Neural cell (in vitro differentiated cells): ENCODE results near the gene ARHGAP10. TPM values are rescaled to one million over a fixed set of nuclear protein-coding genes. Genes with fewer than 3 reads are reported as not detected.

Source experiments
- H2AFZ ChIP-seq: fragments of 200-600, 300-800 bp; sonication (generic), shearing (Covaris generic); 2 replicates; pipeline ENCODE4 v1.6.0; 2014; ENCODE audit warnings: low read depth, mild to moderate bottlenecking, antibody characterized with exemption, low read length, moderate library complexity
- H3F3A ChIP-seq: fragments of 200-600 bp; shearing (Covaris generic); 2 replicates; pipeline ENCODE4 v1.6.1; 2016; ENCODE audit warnings: mild to moderate bottlenecking, moderate library complexity, mixed read lengths, antibody characterized with exemption, low read length; ENCODE audit not compliant: insufficient read depth, poor library complexity, severe bottlenecking
- H3K27ac ChIP-seq: fragments of 200-600, 300-800 bp; sonication (generic), shearing (Covaris generic); 2 replicates; pipeline ENCODE4 v1.5.1; 2014; ENCODE audit warnings: mild to moderate bottlenecking, low read length, moderate library complexity
- H3K27me3 ChIP-seq: fragments of 300-800, 200-600 bp; sonication (generic), shearing (Covaris generic); 2 replicates; pipeline ENCODE4 v1.6.0; 2014; ENCODE audit warnings: mild to moderate bottlenecking, low read depth, low read length, moderate library complexity; ENCODE audit not compliant: insufficient read depth
- H3K36me3 ChIP-seq: fragments of 300-800, 200-600 bp; sonication (generic), shearing (Covaris generic); 2 replicates; pipeline ENCODE4 v1.5.1; 2014; ENCODE audit warnings: mild to moderate bottlenecking, antibody characterized with exemption, low read length, moderate library complexity; ENCODE audit not compliant: insufficient read depth
- H3K4me2 ChIP-seq: fragments of 300-800, 200-600 bp; sonication (generic), shearing (Covaris generic); 2 replicates; pipeline ENCODE4 v1.6.0; 2014; ENCODE audit warnings: mild to moderate bottlenecking, low read length
- H3K4me3 ChIP-seq: fragments of 300-800, 200-600 bp; sonication (generic), shearing (Covaris generic); 2 replicates; pipeline ENCODE4 v1.5.1; 2014; ENCODE audit warnings: mild to moderate bottlenecking, low read length, moderate library complexity
- H3K79me2 ChIP-seq: fragments of 200-600 bp; shearing (Covaris generic); replicated peaks from 2 replicates; pipeline ENCODE4 v1.6.0; 2014; ENCODE audit warnings: mild to moderate bottlenecking, low read length, moderate library complexity; ENCODE audit not compliant: insufficient read depth
- H3K9ac ChIP-seq: fragments of 300-800, 200-600 bp; sonication (generic), shearing (Covaris generic); 2 replicates; pipeline ENCODE4 v1.6.1; 2016; ENCODE audit warnings: mild to moderate bottlenecking, low read length, mixed read lengths
- H3K9me2 ChIP-seq: fragments of 200-600 bp; shearing (Covaris generic); 2 replicates; pipeline ENCODE4 v1.6.1; 2016; ENCODE audit warnings: mild to moderate bottlenecking, low read length, mixed read lengths; ENCODE audit not compliant: insufficient read depth
- H3K9me3 ChIP-seq: fragments of 200-600, 300-800 bp; sonication (generic), shearing (Covaris generic); 2 replicates; pipeline ENCODE4 v1.6.1; 2016; ENCODE audit warnings: mild to moderate bottlenecking, mixed run types, low read length, moderate library complexity, mixed read lengths
- H4K20me1 ChIP-seq: fragments of 200-600 bp; shearing (Covaris generic); 2 replicates; pipeline ENCODE4 v1.6.1; 2016; ENCODE audit warnings: mild to moderate bottlenecking, mixed run types; ENCODE audit not compliant: insufficient read depth
- CTCF ChIP-seq: fragments of 450-650 bp; IDR thresholded peaks from 2 replicates; pipeline ENCODE4 v1.5.1; 2014; ENCODE audit warnings: antibody characterized with exemption, mild to moderate bottlenecking, moderate library complexity; ENCODE audit not compliant: poor library complexity, severe bottlenecking
- EP300 ChIP-seq: fragments of 450-650 bp; conservative IDR thresholded peaks from 2 replicates; pipeline ENCODE4 v1.6.1; 2014; ENCODE audit warnings: antibody characterized with exemption, mild to moderate bottlenecking, moderate library complexity; ENCODE audit not compliant: poor library complexity, severe bottlenecking
- EZH2 ChIP-seq: fragments of 200-600, 300-800 bp; shearing (Covaris generic), sonication (generic); IDR thresholded peaks from 2 replicates; pipeline ENCODE4 v1.6.1; 2014; ENCODE audit warnings: antibody characterized with exemption, low read length, borderline replicate concordance, mild to moderate bottlenecking; ENCODE audit not compliant: insufficient read depth, poor library complexity, severe bottlenecking
- MXI1 ChIP-seq: fragments of 450-650 bp; conservative IDR thresholded peaks from 2 replicates; pipeline ENCODE4 v1.6.1; 2014; ENCODE audit warnings: antibody characterized with exemption, mild to moderate bottlenecking; ENCODE audit not compliant: poor library complexity, severe bottlenecking
- POLR2AphosphoS5 ChIP-seq: IDR thresholded peaks from 2 replicates; pipeline ENCODE4 v1.6.1; 2012
- RAD21 ChIP-seq: fragments of 450-650 bp; conservative IDR thresholded peaks from 2 replicates; pipeline ENCODE4 v1.6.1; 2014; ENCODE audit warnings: antibody characterized with exemption, mild to moderate bottlenecking, moderate library complexity
- REST ChIP-seq: IDR thresholded peaks from 2 replicates; pipeline ENCODE4 v1.6.1; 2012; ENCODE audit warnings: borderline replicate concordance
- SMC3 ChIP-seq: fragments of 450-650 bp; conservative IDR thresholded peaks from 2 replicates; pipeline ENCODE4 v1.6.1; 2014; ENCODE audit warnings: antibody characterized with exemption, mild to moderate bottlenecking, moderate library complexity; ENCODE audit not compliant: poor library complexity
- TAF1 ChIP-seq: IDR thresholded peaks from 2 replicates; pipeline ENCODE4 v1.6.1; 2012; ENCODE audit warnings: low read depth
- polyA plus RNA-seq: library from polyadenylated mRNA; depleted of rRNA; stranded (reverse); fragments of >200 nt; gene quantifications from 2 replicates; pipeline ENCODE4 v1.2.3, GENCODE V29; 2014

ARHGAP10 gene
- polyA plus RNA-seq, 1 donor from 2014 or later, result 1.2 TPM

- H4K20me1 ChIP-seq, result no peaks in the 10 kb centered on the region
- no peaks in the 10 kb centered on the region for H3K27me3 ChIP-seq
- no peaks in the 10 kb centered on the region for H3F3A ChIP-seq
- H3K79me2 ChIP-seq, result no peaks in the 10 kb centered on the region
- no peak overlapping the region for H3K9ac ChIP-seq
- no peaks in the 10 kb centered on the region for H3K36me3 ChIP-seq
- no peak overlapping the region for H3K4me2 ChIP-seq
- no peak overlapping the region for H3K4me3 ChIP-seq
- TF ChIP-seq CTCF, result no peak
- no peak overlapping the region for H2AFZ ChIP-seq
- no peak overlapping the region for H3K27ac ChIP-seq
- H3K9me3 ChIP-seq, result no peaks in the 10 kb centered on the region
- no peaks in the 10 kb centered on the region for H3K9me2 ChIP-seq
These were observed 324.0 kb downstream of the ARHGAP10 start for GRCh38 chr4:148055844-148056243.

GRCh38 chr4:148056879-148057278, 325.0 kb downstream of the ARHGAP10 start:
- Histone ChIP-seq H4K20me1 (no peaks in the 10 kb centered on the region), H2AFZ (no peak overlapping the region)

More at GRCh38 chr4:148056879-148057278, 325.0 kb downstream of the ARHGAP10 start:
- no peak overlapping the region for H3K27ac ChIP-seq
- no peak overlapping the region for H3K4me2 ChIP-seq
- H3K4me3 ChIP-seq, result no peak overlapping the region
- no peaks in the 10 kb centered on the region for H3K9me2 ChIP-seq
- H3K27me3 ChIP-seq, result no peaks in the 10 kb centered on the region
- no peaks in the 10 kb centered on the region for H3F3A ChIP-seq
- H3K9ac ChIP-seq, result no peak overlapping the region
- TF ChIP-seq EP300 (no peak), SMC3 (no peak), MXI1 (no peak), POLR2AphosphoS5 (no peak), REST (no peak), RAD21 (no peak), CTCF (no peak), TAF1 (no peak), EZH2 (no peak)
- no peaks in the 10 kb centered on the region for H3K36me3 ChIP-seq
- no peaks in the 10 kb centered on the region for H3K9me3 ChIP-seq
- H3K79me2 ChIP-seq, result no peaks in the 10 kb centered on the region
